HUES6 (cell line): Measurements from ENCODE around the gene SULT1A3.
A peak's percentile ranks its signal among the peaks of the same experiment; 100 is the strongest.

Source experiments
- H3K27ac ChIP-seq: 2 replicates; pipeline ENCODE4 v1.7.0; 2013; ENCODE audit warnings: low read depth, mild to moderate bottlenecking, low read length, inconsistent platforms
- H3K27me3 ChIP-seq: 2 replicates; pipeline ENCODE4 v1.6.1; 2013; ENCODE audit warnings: low read length; ENCODE audit not compliant: control insufficient read depth, insufficient read depth
- H3K36me3 ChIP-seq: 2 replicates; pipeline ENCODE4 v1.6.1; 2013; ENCODE audit warnings: low read length; ENCODE audit not compliant: control insufficient read depth, insufficient read depth
- H3K4me1 ChIP-seq: 2 replicates; pipeline ENCODE4 v1.6.1; 2013; ENCODE audit warnings: low read length; ENCODE audit not compliant: control insufficient read depth, insufficient read depth
- H3K4me3 ChIP-seq: 2 replicates; pipeline ENCODE4 v1.5.1; 2013; ENCODE audit warnings: low read depth, low read length
- H3K9ac ChIP-seq: one replicate; pipeline ENCODE4 v1.6.1; 2013; ENCODE audit warnings: mild to moderate bottlenecking, low read length
- H3K9me3 ChIP-seq: 2 replicates; pipeline ENCODE4 v1.6.1; 2013; ENCODE audit warnings: low read depth, low read length; ENCODE audit not compliant: control insufficient read depth, insufficient read depth

The SULT1A3 gene

GRCh38 chr16:30179195-30179594 is 19.9 kb upstream of the SULT1A3 start:
- Histone ChIP-seq H3K9ac (no peak overlapping the region), H3K27ac (no peak overlapping the region)

GRCh38 chr16:30179931-30180330 is 19.1 kb upstream of the SULT1A3 start:
- no peak overlapping the region for H3K4me3 ChIP-seq
- no peak overlapping the region for H3K9ac ChIP-seq
- peaks cover 5% of the 10 kb centered on the region; the same call in 1 of the 2 replicates for H3K4me1 ChIP-seq

More at GRCh38 chr16:30179195-30179594, 19.9 kb upstream of the SULT1A3 start:
- H3K36me3 ChIP-seq = no peaks in the 10 kb centered on the region
- H3K9me3 ChIP-seq = no peaks in the 10 kb centered on the region
- no peak overlapping the region for H3K4me3 ChIP-seq
- H3K4me1 ChIP-seq = peaks cover 5% of the 10 kb centered on the region; the same call in 1 of the 2 replicates
- H3K27me3 ChIP-seq = peaks cover 14% of the 10 kb centered on the region

GRCh38 chr16:30180741-30181140 is 18.3 kb upstream of the SULT1A3 start:
- H3K9ac ChIP-seq = no peak overlapping the region
- H3K27me3 ChIP-seq = peaks cover 23% of the 10 kb centered on the region
- H3K36me3 ChIP-seq = no peaks in the 10 kb centered on the region
- H3K4me3 ChIP-seq = no peak overlapping the region
- peaks cover 5% of the 10 kb centered on the region; the same call in 1 of the 2 replicates for H3K4me1 ChIP-seq
- H3K27ac ChIP-seq = no peak overlapping the region
- H3K9me3 ChIP-seq = no peaks in the 10 kb centered on the region

More at GRCh38 chr16:30179931-30180330, 19.1 kb upstream of the SULT1A3 start:
- no peaks in the 10 kb centered on the region for H3K36me3 ChIP-seq
- H3K9me3 ChIP-seq = no peaks in the 10 kb centered on the region
- no peak overlapping the region for H3K27ac ChIP-seq
- H3K27me3 ChIP-seq = peaks cover 21% of the 10 kb centered on the region

DNA sequence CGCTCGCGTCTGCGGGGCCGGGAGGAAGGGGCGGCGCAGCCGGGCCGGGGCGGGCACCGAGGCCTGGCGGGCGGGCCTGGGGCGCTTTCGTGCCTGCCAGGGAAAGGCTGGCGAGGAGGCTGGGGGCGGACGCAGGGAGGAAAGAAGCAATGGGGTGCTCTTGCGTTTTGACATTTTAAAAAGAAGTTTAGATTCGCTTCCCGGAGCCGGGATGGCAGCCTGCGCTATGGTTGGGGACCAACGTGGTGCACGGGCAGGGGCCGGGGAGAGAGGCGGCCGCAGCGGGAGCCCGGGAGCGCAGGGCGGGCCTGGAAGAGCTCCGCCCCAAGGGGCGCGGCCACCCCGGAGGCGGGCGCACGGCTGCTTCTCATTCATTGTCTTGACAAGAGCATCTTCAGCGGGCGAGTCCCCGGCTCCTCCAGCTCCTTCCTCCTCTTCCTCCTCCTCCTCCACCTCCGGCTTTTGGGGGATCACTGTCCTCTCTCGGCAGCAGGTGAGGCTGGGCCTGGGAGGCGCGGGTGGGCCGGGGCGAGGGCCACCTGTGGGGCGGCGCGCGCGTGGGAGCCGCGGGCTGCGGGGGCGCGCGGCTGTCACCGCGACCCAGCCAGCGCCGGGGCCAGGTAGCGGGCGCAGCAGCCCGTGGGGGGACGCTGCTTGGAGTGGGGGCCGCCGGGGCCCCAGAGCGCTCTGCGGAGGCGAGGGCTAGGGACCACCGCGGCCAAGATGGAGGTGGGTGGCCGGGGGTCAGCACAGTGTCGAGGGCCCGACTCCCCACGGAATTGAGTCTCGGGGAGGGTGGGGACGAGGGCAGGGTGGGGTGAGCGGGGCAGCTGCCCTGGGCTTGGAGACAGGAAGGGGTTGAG is 15.6 kb upstream of the SULT1A3 start, which contains the start of gene CORO1A:
TSS of gene CORO1A (plus strand) at position 370 of the 863 bp plus-strand sequence. CDS start 1,608 bp downstream, outside the sequence.
- peaks cover 10% of the 10 kb centered on the region for H3K4me1 ChIP-seq
- H3K9me3 ChIP-seq = no peaks in the 10 kb centered on the region
- peak within 1 kb of the TSS; percentile 84 for H3K4me3 ChIP-seq
- H3K36me3 ChIP-seq = no peaks in the 10 kb centered on the region
- no peak within 1 kb of the TSS for H3K27ac ChIP-seq
- H3K9ac ChIP-seq = no peak within 1 kb of the TSS
- H3K27me3 ChIP-seq = peaks cover 23% of the 10 kb centered on the region

DNA sequence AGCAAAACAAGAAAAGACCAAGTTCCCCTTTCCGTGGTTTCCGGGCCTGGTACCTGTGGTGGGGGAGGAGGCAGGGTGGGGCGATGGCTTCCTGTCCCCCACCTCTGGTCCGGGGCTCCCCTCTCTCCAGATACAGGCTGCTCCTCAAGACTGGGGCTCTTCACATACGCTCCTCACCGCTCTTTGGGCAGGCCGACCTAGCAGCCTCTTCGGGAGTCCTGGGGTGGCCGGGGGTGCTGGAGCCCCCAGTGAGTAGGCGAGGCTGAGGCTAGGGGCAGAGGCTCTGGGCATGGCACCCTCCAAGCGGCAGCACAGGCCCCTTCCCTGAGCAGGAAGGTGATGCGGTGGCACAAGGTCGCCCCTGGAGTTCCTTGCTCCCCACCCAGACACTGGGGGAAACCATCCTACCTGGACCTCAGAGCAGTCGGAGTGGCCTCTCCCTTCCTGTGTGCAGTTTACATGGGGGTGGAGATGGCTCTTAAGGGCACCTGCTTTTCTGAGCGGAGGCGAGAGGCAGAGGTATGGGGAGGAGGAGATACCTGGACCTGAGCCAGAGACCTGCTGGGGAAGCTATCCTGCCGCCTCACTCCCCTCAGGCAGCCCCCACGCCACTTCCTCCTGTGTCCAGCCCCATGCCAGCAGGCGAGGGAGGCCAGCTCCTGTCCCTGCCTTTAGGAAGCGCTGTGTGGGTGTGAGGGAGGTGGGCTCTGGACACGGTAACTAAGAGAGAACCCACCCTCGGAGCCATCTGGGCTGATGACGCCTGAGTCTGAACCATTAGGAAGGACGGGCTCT is 14.8 kb upstream of the SULT1A3 start:
- Histone ChIP-seq H3K36me3 (no peaks in the 10 kb centered on the region), H3K9me3 (no peaks in the 10 kb centered on the region), H3K27ac (no peak overlapping the region), H3K9ac (no peak overlapping the region), H3K4me3 (peak overlapping the region; percentile 84; the same call in 1 of the 2 replicates), H3K27me3 (peaks cover 23% of the 10 kb centered on the region), H3K4me1 (peaks cover 10% of the 10 kb centered on the region)

GRCh38 chr16:30184891-30185682 is 14.0 kb upstream of the SULT1A3 start:
- H3K9me3 ChIP-seq = no peaks in the 10 kb centered on the region
- H3K9ac ChIP-seq = no peak overlapping the region
- H3K4me1 ChIP-seq = peaks cover 10% of the 10 kb centered on the region
- no peak overlapping the region for H3K4me3 ChIP-seq
- H3K36me3 ChIP-seq = no peaks in the 10 kb centered on the region
- peaks cover 23% of the 10 kb centered on the region for H3K27me3 ChIP-seq
- no peak overlapping the region for H3K27ac ChIP-seq

GRCh38 chr16:30185683-30186421 is 13.2 kb upstream of the SULT1A3 start:
- Histone ChIP-seq H3K4me1 (peaks cover 10% of the 10 kb centered on the region), H3K9me3 (no peaks in the 10 kb centered on the region), H3K27me3 (peaks cover 23% of the 10 kb centered on the region), H3K36me3 (no peaks in the 10 kb centered on the region), H3K27ac (no peak overlapping the region), H3K9ac (no peak overlapping the region), H3K4me3 (no peak overlapping the region)

DNA sequence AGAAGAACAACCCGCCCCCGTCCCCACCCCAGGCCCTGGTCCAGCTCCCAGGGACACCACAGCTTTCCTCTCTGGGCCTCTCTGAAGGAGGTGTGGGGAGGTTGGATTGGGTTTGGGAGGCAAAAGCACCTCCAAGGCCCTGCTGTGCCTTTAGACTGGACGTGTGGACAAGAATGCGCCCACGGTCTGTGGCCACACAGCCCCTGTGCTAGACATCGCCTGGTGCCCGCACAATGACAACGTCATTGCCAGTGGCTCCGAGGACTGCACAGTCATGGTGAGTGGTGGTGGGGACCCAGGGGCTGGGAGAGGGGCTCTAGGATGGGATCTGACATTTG is 12.6 kb upstream of the SULT1A3 start:
- Histone ChIP-seq H3K36me3 (no peaks in the 10 kb centered on the region), H3K27me3 (peaks cover 23% of the 10 kb centered on the region), H3K27ac (no peak overlapping the region), H3K9me3 (no peaks in the 10 kb centered on the region), H3K9ac (no peak overlapping the region), H3K4me3 (no peak overlapping the region), H3K4me1 (peaks cover 10% of the 10 kb centered on the region)

DNA sequence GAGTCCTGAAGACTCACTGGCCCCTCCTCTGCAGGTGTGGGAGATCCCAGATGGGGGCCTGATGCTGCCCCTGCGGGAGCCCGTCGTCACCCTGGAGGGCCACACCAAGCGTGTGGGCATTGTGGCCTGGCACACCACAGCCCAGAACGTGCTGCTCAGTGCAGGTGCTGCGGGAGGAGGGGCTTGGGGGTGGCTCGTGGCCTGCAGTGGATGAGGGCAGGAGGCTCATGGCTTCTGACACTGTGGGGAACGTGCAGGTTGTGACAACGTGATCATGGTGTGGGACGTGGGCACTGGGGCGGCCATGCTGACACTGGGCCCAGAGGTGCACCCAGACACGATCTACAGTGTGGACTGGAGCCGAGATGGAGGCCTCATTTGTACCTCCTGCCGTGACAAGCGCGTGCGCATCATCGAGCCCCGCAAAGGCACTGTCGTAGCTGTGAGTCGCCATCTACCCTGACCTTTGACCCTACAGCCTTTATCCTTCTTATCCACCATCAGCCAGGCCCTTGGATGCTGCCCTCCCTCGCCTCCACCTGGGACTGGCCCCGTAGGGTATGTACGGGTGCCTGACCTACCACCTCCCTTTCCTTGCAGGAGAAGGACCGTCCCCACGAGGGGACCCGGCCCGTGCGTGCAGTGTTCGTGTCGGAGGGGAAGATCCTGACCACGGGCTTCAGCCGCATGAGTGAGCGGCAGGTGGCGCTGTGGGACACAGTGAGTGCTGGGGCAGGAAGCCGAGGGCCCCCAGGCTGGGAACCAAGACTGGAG is 12.1 kb upstream of the SULT1A3 start:
- no peak overlapping the region for H3K4me3 ChIP-seq
- no peak overlapping the region for H3K27ac ChIP-seq
- H3K9me3 ChIP-seq = no peaks in the 10 kb centered on the region
- no peaks in the 10 kb centered on the region for H3K36me3 ChIP-seq
- peaks cover 22% of the 10 kb centered on the region for H3K27me3 ChIP-seq
- no peak overlapping the region for H3K9ac ChIP-seq
- H3K4me1 ChIP-seq = peaks cover 10% of the 10 kb centered on the region

DNA sequence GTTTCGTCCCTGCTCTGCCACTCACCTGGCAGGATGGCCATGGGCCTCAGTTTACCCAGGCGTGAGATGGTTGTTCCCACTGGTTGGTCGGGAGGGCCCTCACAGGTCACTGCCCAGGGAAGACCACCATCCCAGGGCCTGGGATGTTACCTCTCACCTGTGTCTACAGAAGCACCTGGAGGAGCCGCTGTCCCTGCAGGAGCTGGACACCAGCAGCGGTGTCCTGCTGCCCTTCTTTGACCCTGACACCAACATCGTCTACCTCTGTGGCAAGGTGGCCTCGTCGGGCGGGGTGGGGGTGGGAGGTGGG is 11.5 kb upstream of the SULT1A3 start:
- Histone ChIP-seq H3K9me3 (no peaks in the 10 kb centered on the region), H3K4me3 (no peak overlapping the region), H3K4me1 (peaks cover 9% of the 10 kb centered on the region), H3K27ac (no peak overlapping the region), H3K27me3 (peaks cover 16% of the 10 kb centered on the region), H3K9ac (no peak overlapping the region), H3K36me3 (no peaks in the 10 kb centered on the region)
